Ovary (tissue), 3 donors: ENCODE measurements around the gene MCMBP.

ENCODE experiments used
- EP300 ChIP-seq: sonication (generic); formaldehyde crosslinking; IDR thresholded peaks from one replicate; pipeline ENCODE4 v1.6.1; 2017; ENCODE audit warnings: antibody characterized with exemption
- POLR2A ChIP-seq: fragments of 450-650 bp; IDR thresholded peaks from one replicate; pipeline ENCODE4 v1.6.1; 2017; ENCODE audit warnings: antibody characterized with exemption, mild to moderate bottlenecking, moderate library complexity
- TF ChIP-seq, protein P1 (sequence below), 3 donors: fragments of 450-650 bp in 2 of 3; fragments of 200-600 bp in 1 of 3; IDR thresholded peaks; one replicate each; pipeline versions ENCODE4 v1.5.1 to v1.8.0; 2016 to 2022; ENCODE audit warnings: antibody characterized with exemption in 3 of 3, mild to moderate bottlenecking in 1 of 3
- donor health status: DM: no; HTN: no; CAD: no.

DNA sequence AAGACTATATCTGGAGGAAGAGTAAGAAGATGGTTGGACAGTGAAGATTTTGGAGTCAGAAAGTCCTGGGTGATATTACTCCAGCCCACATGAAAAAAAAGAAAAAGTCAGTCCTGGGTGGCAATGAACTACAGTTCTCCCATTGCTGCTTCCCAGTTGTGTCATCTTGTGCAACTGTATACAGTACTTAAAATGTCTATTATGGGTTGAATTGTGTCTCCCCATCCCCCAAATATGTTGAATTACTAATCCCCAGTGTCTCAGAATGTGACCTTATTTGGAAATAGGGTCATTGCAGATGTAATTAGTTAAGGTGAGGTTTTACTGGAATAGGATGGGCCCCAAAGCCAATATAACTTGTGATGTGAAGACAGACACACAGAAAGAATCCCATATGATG is 35.5 kb upstream of the MCMBP start:
- TF ChIP-seq, protein P1, sequence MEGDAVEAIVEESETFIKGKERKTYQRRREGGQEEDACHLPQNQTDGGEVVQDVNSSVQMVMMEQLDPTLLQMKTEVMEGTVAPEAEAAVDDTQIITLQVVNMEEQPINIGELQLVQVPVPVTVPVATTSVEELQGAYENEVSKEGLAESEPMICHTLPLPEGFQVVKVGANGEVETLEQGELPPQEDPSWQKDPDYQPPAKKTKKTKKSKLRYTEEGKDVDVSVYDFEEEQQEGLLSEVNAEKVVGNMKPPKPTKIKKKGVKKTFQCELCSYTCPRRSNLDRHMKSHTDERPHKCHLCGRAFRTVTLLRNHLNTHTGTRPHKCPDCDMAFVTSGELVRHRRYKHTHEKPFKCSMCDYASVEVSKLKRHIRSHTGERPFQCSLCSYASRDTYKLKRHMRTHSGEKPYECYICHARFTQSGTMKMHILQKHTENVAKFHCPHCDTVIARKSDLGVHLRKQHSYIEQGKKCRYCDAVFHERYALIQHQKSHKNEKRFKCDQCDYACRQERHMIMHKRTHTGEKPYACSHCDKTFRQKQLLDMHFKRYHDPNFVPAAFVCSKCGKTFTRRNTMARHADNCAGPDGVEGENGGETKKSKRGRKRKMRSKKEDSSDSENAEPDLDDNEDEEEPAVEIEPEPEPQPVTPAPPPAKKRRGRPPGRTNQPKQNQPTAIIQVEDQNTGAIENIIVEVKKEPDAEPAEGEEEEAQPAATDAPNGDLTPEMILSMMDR (IDR thresholded peaks at IDR 0.05), result no peak
- TF ChIP-seq EP300 (no peak), POLR2A (no peak)
